Panc1 (cell line): ENCODE measurements around the gene PKLR. TPM values are rescaled to one million over a fixed set of nuclear protein-coding genes. Genes with fewer than 3 reads are reported as not detected.

ENCODE experiments used
- ATAC-seq: fragments of 200-7000 bp; cut with Tn5 transposase; 2 replicates; pipeline ENCODE4 v1.9.1; 2020; ENCODE audit warnings: mild to moderate bottlenecking, moderate library complexity
- BruUV-seq: library from RNA; stranded (reverse); fragments of 400-500 nt; replicated peaks from 2 replicates; lab custom pipeline; 2021; lab: Mats Ljungman, UMichigan
- CTCF ChIA-PET: fragments of 300-600 bp; sonication (Branson Sonifier 250); formaldehyde crosslinking; loops from one replicate; lab custom pipeline; 2022; ENCODE audit warnings: antibody characterized with exemption; lab: Charles Lee
- POLR2A ChIA-PET: fragments of 300-600 bp; sonication (Branson Sonifier 250); formaldehyde crosslinking; loops from one replicate; lab custom pipeline; 2022; ENCODE audit warnings: antibody characterized with exemption; lab: Charles Lee
- DNase-seq: peaks from one replicate; pipeline ENCODE4 v3.0.0-alpha.2; 2010; ENCODE audit warnings: low read depth, low spot score
- H3K27ac ChIP-seq: 2 replicates; pipeline ENCODE4 v1.5.1; 2011; ENCODE audit warnings: mild to moderate bottlenecking, low read length, inconsistent platforms
- H3K27me3 ChIP-seq: fragments of 200-500 bp; sonication (Bioruptor generic); 2 replicates; pipeline ENCODE4 v1.6.0; 2014; ENCODE audit warnings: low read length, inconsistent platforms; ENCODE audit not compliant: control insufficient read depth, insufficient read depth
- H3K36me3 ChIP-seq: fragments of 200-500 bp; sonication (Bioruptor generic); 2 replicates; pipeline ENCODE4 v1.5.1; 2014; ENCODE audit warnings: inconsistent platforms, mild to moderate bottlenecking, low read length, moderate library complexity; ENCODE audit not compliant: control insufficient read depth, insufficient read depth
- H3K4me1 ChIP-seq: 2 replicates; pipeline ENCODE4 v1.5.1; 2011; ENCODE audit warnings: inconsistent platforms, mild to moderate bottlenecking, low read length, moderate library complexity; ENCODE audit not compliant: control insufficient read depth, insufficient read depth
- H3K4me3 ChIP-seq, 2 experiments: 2 replicates each; pipeline ENCODE4 v1.5.1; 2011 to 2012; ENCODE audit warnings: low read depth in 2 of 2, low read length in 2 of 2, mild to moderate bottlenecking in 2 of 2, inconsistent platforms in 1 of 2, moderate library complexity in 1 of 2
- H3K9me3 ChIP-seq: fragments of 200-500 bp; sonication (Bioruptor generic); 2 replicates; pipeline ENCODE4 v1.5.1; 2014; ENCODE audit warnings: low read depth, mild to moderate bottlenecking, inconsistent platforms, low read length, moderate library complexity; ENCODE audit not compliant: control insufficient read depth, insufficient read depth
- CTCF ChIP-seq: fragments of 450-650 bp; IDR thresholded peaks from 2 replicates; pipeline ENCODE4 v1.5.1; 2017; ENCODE audit warnings: mild to moderate bottlenecking
- POLR2AphosphoS5 ChIP-seq: IDR thresholded peaks from 2 replicates; pipeline ENCODE4 v1.6.1; 2012; ENCODE audit warnings: mild to moderate bottlenecking, low read depth, low read length, moderate library complexity
- REST ChIP-seq, 2 experiments: IDR thresholded peaks; 2 replicates each; pipeline ENCODE4 v1.6.1; 2011 to 2012; ENCODE audit warnings: low read depth in 2 of 2, control low read depth in 1 of 2, low read length in 1 of 2, mild to moderate bottlenecking in 1 of 2, moderate library complexity in 1 of 2; ENCODE audit not compliant: insufficient read depth in 1 of 2
- SIN3A ChIP-seq: IDR thresholded peaks from 2 replicates; pipeline ENCODE4 v1.6.1; 2012; ENCODE audit warnings: low read depth, mild to moderate bottlenecking, low read length, moderate library complexity, borderline replicate concordance; ENCODE audit not compliant: insufficient read depth
- TCF7L2 ChIP-seq: IDR thresholded peaks from 2 replicates; pipeline ENCODE4 v1.6.1; 2011; ENCODE audit warnings: mild to moderate bottlenecking, low read depth, low read length, inconsistent platforms
- in situ Hi-C: cut with HindIII; loops from 2 replicates; pipeline ENCODE4 v1.10.0; 2016; ENCODE audit warnings: low sequenced_read_pairs, low pct_unique_long_range_greater_than_20kb
- intact Hi-C: fragments of 100-400 bp; cut with micrococcal nuclease; formaldehyde crosslinking; loops from one replicate; pipeline ENCODE4 v1.10.0; 2022; ENCODE audit not compliant: unreplicated experiment
- total RNA-seq: library from RNA; stranded (reverse); gene quantifications from one replicate; pipeline ENCODE4 v1.2.1, GENCODE V29; 2021; ENCODE audit not compliant: unreplicated experiment

PKLR gene
- total RNA-seq, 1 experiment from 2014 or later: 0.13 TPM

DNA sequence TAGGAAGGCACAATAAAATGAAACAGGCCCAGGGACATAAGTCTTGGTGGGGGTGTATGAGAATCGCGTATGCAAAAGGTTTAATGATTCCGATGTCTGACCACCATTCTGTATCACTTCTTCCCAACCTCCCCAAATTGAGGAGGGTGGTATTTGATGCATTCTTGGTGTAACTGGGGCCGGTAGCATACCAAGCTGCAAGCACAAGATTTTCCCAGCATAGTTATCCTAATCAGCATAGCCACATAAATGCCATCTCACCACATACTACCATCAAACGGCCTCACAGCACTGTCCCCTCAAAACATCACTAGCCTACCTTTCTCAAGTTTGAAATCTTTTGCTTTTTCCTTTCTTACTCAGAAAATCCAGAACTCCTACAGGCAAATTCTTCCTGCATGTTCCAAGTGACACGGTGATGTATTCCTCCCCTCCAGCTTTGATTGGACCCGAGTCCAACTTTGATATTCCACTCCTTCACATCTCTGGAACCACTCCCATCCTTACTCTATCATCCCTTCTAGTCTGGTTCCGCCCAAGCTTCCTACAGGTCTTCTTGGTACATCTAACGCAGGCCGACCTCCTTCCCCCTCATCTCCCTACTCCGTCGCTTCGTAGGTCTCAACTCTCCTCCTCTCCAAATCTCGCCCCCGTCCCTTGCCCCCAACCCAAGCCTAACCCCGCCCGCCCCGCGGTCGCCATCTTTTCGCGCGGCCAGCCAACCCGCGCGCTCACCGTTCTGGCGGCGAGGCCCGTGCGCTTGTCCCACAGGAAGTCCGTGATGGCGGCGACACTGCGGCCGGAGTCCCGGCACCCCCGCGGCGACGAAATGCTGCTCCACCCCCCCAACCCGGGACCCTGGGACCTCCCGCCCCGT is 28.5 kb downstream of the PKLR start:
- peak; percentile 60 for ATAC-seq

More for the DNA sequence above, 28.5 kb downstream of the PKLR start:
- Histone ChIP-seq H3K4me3 (peak overlapping the region; percentile 65 to 67), H3K27ac (peak overlapping the region; percentile 90), H3K9me3 (no peaks in the 10 kb centered on the region), H3K4me1 (peaks cover 14% of the 10 kb centered on the region; the same call in 1 of the 2 replicates), H3K36me3 (peaks cover 16% of the 10 kb centered on the region), H3K27me3 (no peaks in the 10 kb centered on the region)
- BruUV-seq: TSS peak; percentile 96
- DNase-seq: no peak
- CTCF ChIA-PET: interaction anchor here (1.1 to 1.3 kb wide), 2 partner anchors 22 to 23 kb away, joined by 4 to 5 read pairs; no protein-coding TSS in a partner anchor
- in situ Hi-C loops: no loop called here
- TF ChIP-seq POLR2AphosphoS5 (no peak), CTCF (no peak), SIN3A (no peak), REST (IDR thresholded peaks at IDR 0.05; ENCODE audit: insufficient read depth in 1 of 2, low read depth in 2 of 2, low read length in 1 of 2) (no peak), TCF7L2 (no peak)
- intact Hi-C loops: no loop called here
- POLR2A ChIA-PET: interaction anchor here (0.6 to 1.1 kb wide), 3 partner anchors 27 to 1046 kb away, joined by 4 to 11 read pairs (median 5); partner anchors contain the start of gene RUSC1
